Activated CD4-positive, alpha-beta T cell treated with anti-CD3 and anti-CD28 coated beads, Interleukin-2, amount 50 U/mL, for 24 hours (primary cell): ENCODE data around the gene KCNIP3.
"Not testable (repeated sequence)": the region's sequence is repeated elsewhere in the genome, so short reads cannot be mapped to it uniquely, and the experiment has no call there.

Experiments
- DNase-seq, 2 donors: peaks; one replicate each; pipeline ENCODE4 v3.0.0-alpha.2; 2020; ENCODE audit warnings: low read depth in 1 of 2, low spot score in 1 of 2

Gene KCNIP3

DNA sequence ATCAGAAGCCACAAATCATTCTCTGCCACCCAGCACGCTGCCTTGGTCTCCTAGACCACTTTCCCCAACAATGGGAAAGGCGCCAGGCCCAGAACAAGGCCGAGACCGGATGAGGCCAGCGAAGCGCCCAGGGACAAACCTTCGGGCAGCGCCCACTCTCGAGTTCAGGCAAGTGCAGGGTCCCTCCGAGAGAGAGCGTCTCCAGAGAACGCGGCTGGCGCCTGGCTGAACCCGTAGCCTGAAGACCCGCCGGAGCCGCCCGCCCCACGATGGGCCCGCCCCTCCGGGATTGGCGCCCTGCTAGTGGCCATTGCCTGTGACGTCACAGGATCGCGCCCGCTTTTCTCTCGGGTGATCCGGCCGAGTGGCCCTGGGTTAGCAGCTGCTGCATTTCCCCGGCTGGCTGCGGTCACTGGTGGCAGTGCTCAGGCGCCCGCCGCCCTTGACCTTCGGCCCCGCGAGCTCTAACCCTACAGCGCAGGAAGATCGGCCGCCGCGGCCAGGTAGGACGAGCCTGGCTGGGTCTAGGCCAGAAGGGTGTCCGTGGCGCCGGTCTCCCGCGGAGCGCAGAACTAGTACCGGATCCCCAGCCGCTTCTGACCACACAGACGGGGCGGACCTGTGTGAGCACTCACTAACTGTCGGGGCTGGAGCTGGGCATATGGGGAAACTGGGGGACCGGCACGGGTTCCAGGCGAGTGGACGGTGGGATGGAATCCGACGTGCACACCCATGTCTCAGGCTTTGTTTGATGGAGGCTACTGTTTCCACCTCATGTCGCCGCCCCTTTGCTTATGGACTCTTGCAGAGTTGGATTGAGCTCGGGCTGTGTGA is 105.4 kb downstream of the KCNIP3 start, which contains the start of gene FAHD2A:
FAHD2A (plus strand) TSS at position 339 of the 834 bp plus-strand sequence. CDS start 2,851 bp downstream, outside the sequence.
- DNase-seq = peak; percentile 91 to 94

DNA sequence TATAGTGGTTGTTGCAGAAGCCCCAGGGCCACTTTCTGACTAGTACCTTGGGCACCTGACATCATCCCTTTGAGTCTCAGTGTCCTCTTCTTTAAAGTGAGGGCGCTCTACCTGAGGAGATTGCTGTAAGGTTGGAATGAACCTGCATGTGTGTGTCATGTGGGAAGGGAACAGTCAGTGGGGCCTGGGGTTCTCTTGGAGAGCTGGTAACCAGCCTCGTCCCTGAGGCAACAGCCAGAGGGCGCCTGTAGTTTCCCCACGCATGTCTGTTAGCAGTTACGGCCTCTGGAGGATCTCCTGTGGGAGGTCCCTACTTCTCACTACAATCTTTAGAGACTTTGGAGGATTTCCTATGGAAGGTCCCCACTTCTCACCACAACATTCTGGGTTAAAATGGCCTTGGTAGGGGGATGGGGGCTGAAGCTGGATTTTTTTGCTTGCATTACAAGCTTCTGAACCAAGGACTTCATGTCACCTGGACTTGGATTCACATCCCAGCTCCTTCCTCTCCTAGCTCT is 106.1 kb downstream of the KCNIP3 start:
- DNase-seq = peak in 1 of 2 donors; percentile 20

DNA sequence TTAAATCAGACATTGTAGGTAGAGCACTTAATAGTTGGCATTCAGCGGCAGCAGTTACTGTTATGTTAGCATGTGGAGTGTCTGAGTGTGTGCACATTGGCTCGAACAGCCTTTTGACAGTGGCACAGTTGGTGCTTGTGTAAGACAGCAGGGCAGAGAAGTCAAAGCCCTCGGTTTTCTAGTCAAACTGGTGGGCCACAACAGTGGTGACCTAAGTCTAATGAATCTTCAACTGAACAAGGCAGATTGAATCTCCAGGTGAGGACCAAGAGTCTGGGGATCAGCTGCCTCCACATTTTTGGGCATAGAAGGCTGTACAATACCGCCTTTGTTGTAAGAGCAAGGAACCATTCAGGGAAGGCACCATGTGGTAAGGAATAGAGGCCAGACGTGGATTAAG is 106.7 kb downstream of the KCNIP3 start:
- not testable (repeated sequence) for DNase-seq

DNA sequence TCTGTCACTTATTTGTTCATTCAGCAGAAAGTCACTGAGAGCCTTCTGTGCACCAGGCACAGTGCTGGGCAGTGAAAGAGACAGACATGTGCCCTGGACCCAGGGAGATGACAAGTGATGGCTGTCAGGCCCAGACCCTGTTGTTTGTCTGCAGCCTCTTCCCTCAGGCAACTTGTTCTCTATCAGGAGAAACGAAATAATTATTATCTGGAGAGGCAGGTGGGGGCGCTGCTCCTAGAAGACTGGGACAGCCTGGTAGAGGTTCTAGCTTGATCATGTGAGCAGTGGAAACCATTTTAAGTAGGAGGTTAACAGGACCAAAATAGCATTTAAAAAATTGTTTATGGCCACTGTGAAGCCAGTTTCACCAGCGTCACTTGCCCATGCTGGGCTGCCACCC is 107.5 kb downstream of the KCNIP3 start:
- not testable (repeated sequence) for DNase-seq

DNA sequence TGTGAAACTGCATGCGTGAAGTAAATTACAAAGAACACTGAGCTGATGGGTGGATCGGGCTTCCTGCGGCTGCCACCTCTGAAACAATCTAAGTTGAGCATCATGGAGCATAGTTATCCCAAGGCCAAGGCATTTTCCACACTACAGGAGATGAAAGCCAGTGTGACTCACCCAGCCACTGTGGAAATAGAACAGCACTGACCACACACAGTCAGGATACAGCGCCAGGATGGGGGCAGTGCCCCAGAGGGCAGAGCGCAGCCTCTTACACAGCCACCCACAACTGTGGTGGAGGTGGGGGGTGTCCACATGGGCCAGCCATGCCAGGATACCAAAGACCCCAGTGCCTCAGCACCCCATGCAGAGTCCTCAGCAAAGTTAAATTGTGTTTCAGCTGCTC is 114.1 kb downstream of the KCNIP3 start:
- DNase-seq = not testable (repeated sequence)

DNA sequence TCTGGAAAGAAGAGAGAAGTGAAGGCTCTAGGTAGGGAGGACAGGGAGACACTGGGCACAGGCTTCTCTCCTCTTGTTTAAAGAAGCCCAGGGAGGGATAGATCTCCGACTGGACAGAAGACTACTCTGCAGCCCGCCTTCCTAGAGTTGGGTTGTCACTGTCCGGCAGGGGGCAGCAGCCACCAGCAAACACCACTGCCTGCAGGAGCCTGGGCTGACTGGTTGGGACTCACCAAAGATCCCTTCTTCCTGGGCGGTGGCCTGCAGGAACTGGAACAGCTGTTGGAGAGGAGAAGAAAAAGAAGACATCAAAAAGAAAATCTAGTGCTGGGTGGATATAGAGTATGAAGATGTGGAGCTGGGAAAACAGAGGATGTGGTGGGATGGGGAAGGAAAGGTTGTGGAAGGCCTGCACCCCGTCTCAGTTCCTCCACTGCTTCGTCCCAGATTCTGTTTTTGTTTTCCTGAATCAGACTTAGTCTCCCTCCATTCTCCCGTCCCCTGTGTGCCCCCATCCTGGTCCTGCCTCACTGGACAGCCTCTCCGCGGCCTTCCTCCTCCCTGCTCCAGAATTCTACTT is 117.0 kb downstream of the KCNIP3 start:
- peak; percentile 42 to 57 for DNase-seq

DNA sequence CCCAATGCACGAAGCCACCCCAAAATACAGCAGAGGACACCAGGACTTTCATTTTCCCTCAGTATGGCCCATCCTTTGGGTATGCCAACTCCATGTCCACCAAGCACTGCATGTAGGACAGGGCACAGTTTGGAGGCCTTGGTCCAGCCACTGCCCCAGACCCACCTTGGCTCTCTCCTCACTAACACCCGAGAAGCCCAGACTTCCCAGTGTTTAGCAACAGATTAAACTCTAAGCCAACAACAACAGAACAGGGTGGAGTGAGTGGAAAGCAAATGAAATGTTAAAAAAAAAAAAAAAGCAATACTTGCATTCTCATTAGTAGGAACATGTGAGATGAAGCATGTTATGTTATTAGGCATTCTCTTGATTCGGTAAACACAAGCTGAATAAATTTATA is 118.0 kb downstream of the KCNIP3 start:
- not testable (repeated sequence) for DNase-seq

DNA sequence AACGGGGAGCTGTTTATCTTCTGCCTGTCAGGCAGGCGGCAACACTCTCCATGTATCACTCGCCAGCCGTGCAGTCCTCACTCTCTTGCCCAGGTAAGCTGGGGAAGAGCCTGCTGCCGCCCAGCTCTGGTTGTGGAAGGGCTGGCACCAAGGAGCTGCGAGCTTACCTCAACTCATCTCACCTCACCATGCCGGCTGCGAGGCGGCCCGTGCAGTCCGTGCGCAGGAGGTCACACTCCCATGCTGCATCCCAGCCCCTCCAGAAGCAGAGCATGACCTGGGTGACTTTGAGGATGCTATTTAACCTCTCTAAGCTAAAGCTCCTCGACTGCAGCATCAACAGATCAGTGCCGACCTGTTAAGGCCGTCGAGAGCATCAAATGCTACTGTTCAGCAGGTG is 118.4 kb downstream of the KCNIP3 start:
- not testable (repeated sequence) for DNase-seq

DNA sequence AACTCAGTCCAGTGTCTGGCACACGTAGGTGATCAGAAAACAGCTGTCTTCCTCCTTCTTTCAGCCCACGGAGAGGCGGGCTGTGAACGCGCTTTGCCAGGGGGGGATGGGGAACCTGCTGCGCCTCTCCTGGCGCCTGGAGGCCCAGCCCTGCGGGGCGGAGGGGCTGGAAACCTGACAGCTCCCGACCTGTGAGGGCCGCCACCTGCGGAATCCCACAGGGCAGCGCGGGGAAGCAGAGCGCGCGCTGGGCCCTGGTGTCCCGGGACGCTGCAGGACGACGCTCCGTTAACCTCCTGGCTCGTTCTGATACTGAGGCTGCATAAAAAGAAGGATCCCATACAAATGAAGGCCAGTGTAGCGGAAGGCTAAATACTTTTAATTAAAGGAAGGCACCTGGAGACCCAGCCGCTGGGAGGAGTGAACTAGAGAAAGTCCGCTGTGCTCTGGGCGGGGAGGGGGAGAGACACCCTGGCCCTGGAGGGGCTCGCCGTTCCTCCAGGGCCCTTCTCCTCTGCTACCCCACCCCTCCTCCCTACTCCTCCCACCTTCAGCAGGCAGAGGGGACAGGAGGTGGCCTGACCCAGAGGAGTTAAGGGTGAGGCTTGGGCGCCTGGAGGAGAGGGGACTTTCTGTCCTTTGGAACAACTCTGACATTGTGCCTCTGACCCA is 130.2 kb downstream of the KCNIP3 start:
- not testable (repeated sequence) for DNase-seq

DNA sequence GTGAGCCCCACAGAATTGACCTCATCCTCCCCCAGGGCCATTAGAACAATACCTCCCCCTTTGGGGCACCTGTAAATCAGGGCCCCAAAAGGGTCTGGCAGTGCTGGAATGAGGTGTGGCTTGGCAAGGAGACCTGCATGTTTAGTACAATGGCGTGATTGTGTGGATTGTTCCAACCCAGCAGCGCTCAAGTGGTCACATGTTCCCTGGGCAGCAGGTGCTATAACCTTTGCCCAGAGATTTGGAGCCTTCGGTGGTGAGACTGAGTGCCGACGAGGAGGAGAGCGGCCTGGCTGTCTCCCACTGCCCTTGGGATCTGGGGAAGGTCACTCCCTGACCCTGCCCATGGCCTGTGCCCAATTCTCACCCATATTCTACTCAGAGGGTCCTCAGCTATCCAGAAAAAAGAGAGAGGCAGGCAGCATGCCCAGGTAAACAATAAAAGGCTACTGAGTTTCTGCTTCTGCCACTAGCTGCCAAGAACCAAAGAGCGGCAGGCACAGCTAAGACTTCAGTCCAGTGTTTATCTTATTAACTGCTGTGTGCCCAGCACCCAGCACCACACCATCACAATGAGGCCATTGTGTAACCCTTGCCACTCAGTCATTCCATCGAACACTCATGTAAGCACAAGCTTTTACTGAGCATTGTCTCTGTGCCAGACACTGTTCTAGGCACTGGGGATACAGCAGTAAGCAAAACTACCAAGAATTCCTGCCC is 132.8 kb downstream of the KCNIP3 start:
- DNase-seq = not testable (repeated sequence)

DNA sequence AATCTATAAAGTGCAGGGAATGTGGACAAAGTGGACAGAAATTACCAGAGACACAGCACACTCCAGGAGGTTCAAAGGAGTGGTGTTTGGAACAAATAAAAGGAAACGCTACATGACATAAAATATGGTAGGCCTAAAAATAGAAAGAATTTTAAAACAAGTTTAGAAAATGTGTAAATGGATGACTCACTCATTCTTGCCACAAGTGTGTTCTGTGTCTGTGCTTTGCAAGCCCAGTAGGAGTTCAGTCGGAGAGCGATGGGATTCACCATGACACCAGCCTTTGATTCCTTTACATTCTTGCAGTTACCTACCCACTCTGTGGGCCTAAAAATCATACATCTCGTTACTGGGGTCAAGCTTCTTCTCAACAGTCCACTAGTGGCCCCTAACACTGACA is 136.2 kb downstream of the KCNIP3 start:
- not testable (repeated sequence) for DNase-seq

DNA sequence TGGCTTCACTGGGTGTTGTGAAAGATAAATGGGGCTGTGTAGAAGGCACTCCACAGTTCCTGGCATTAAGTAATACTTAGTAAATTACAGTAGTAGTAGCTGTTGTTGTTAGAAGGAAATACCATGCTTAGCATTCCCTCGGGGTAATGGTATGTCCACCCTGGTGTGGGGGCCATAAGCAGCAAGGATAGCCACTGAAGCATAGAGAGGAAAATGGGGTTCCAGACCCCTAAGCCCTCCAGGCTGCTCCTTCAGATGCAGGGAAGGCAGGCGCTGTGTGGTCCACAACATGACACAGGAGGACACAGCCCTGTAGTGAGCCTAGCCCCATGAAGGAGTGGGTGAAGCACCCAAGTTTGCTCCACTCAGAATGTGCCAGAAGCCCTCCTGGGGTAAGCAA is 136.8 kb downstream of the KCNIP3 start:
- not testable (repeated sequence) for DNase-seq

DNA sequence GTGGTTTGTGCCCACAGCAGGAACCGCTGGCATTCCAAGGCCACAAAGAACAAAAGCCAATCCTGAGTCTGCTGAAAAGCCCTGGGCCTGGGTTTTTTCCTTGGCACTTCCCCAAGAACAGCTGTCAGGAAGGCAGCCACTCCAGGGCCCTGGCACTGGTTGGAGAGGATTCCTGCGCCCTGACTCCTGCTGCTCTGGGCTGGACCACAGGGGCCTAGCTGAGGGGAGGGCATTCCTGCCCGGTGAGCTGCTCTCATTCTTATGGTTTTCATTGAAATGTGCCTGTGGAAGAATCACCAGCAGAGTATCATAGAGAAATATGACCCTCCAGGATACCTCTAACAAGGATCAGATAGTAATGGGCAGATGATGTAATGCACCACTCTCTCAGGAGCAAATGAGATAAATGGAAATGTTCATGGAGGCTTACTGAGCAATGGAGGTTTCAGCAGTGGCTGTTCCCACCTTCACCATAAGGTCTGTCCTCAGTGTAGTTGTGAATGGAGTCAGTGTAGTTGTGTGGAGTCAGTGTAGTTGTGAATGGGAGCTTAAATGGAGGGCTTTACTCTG is 137.4 kb downstream of the KCNIP3 start:
- DNase-seq = not testable (repeated sequence)

DNA sequence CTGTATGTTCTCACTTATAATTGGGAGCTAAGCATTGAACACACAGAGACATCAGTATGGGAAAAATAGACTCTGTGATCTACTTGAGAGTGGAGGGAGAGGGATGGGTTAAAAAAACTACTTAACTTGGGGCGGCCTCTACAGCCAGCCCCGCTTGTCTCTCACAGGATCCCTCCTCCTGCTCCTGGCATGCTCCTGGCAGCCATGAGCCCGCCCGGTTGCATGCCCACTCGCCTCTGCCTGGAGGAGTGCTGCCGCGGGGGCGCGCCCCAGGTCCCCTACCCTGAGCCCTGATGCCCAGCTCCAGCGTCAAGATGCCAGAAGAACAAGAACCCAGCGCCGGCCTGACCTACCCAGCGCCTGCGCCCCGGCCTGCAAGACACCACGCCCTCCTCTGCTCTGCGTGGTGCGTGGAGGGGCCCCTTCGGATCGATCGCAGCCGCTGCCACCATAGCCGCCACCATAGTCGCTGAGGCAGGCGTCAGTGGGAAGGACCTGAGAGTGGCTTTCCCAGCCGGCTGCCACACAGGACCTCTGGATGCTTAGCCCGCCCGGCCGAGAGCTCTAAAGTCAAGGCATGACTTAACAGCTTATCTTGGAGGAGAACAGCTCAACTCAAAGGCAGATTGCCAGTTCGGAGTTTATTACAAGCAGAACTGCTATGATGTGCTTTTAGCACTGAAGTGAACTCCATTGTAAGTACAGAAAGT is 138.2 kb downstream of the KCNIP3 start:
- not testable (repeated sequence) for DNase-seq
